Mucosa of stomach (tissue), 1 donor: ENCODE measurements around the gene TERB2.
"Not testable (repeated sequence)": the region's sequence is repeated elsewhere in the genome, so short reads cannot be mapped to it uniquely, and the experiment has no call there.

Experiments
- H3K27me3 ChIP-seq: one replicate; pipeline ENCODE4 v1.7.0; 2013; ENCODE audit warnings: mild to moderate bottlenecking, low read length; ENCODE audit not compliant: control insufficient read depth, insufficient read depth
- H3K36me3 ChIP-seq: one replicate; pipeline ENCODE4 v1.7.0; 2013; ENCODE audit warnings: low read length; ENCODE audit not compliant: control insufficient read depth, insufficient read depth
- H3K4me1 ChIP-seq: one replicate; pipeline ENCODE4 v1.7.0; 2013; ENCODE audit warnings: mild to moderate bottlenecking, low read length; ENCODE audit not compliant: control insufficient read depth, insufficient read depth
- H3K4me3 ChIP-seq: one replicate; pipeline ENCODE4 v1.7.0; 2013; ENCODE audit warnings: low read length
- H3K9ac ChIP-seq: one replicate; pipeline ENCODE4 v1.7.0; 2013; ENCODE audit warnings: mild to moderate bottlenecking, low read length, moderate library complexity
- H3K9me3 ChIP-seq: one replicate; pipeline ENCODE4 v1.7.0; 2013; ENCODE audit warnings: mild to moderate bottlenecking, low read length, moderate library complexity; ENCODE audit not compliant: control insufficient read depth
- donor health status: Pancreatic carcinoma.

TERB2 gene, protein sequence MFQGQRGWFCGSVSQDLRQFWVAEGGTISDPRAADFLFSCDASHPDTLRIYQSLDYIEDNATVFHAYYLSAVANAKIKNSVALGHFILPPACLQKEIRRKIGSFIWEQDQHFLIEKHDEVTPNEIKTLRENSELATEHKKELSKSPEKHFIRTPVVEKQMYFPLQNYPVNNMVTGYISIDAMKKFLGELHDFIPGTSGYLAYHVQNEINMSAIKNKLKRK

DNA sequence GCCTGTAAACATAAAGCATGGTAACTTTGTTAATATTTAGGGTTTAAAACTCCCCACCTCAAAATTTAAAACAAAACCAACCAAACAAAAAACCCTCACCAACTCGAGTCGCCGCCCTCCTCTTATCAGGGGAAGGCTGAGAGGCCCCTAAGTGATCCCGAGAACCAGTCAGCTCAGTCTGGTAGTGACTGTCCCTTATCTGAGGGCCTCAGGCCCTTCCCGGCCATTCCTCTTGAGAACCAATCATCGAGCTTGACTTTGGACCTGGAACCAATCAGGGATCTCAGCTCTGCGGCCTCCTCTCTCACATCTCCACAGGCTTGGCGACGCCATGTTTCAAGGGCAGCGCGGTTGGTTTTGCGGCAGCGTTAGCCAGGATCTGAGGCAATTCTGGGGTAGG lies at the start of gene TERB2:
Gene TERB2, plus strand, starts transcription at position 300 of the 400 bp plus-strand sequence. Its CDS starts 32 bp downstream, at position 332.
- Histone ChIP-seq H3K27me3 (no peaks in the 10 kb centered on the region), H3K9me3 (no peaks in the 10 kb centered on the region), H3K9ac (no peak within 1 kb of the TSS), H3K36me3 (no peaks in the 10 kb centered on the region), H3K4me1 (no peaks in the 10 kb centered on the region), H3K4me3 (no peak within 1 kb of the TSS)

DNA sequence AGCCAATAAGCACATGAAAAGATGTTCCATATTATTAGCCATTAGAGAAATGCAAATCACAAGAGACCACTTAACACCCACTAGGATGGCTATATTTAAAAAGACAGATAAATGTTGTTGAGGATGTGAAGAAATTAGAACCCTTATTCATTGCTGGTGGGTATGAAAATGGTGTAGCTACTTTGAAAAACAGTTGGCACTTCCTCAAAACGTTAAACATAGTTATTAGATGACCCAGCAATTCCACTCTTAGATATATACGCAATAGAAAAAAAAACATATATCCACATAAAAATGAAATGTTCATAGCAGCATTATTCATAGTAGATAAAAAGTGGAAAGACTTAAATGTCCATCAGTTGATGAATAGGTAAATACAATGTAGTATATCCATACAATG lies 47.1 kb upstream of the TERB2 start:
- Histone ChIP-seq H3K36me3 (no peaks in the 10 kb centered on the region), H3K4me3 (no peak overlapping the region), H3K27me3 (no peaks in the 10 kb centered on the region), H3K9me3 (no peaks in the 10 kb centered on the region), H3K4me1 (no peaks in the 10 kb centered on the region), H3K9ac (no peak overlapping the region)

DNA sequence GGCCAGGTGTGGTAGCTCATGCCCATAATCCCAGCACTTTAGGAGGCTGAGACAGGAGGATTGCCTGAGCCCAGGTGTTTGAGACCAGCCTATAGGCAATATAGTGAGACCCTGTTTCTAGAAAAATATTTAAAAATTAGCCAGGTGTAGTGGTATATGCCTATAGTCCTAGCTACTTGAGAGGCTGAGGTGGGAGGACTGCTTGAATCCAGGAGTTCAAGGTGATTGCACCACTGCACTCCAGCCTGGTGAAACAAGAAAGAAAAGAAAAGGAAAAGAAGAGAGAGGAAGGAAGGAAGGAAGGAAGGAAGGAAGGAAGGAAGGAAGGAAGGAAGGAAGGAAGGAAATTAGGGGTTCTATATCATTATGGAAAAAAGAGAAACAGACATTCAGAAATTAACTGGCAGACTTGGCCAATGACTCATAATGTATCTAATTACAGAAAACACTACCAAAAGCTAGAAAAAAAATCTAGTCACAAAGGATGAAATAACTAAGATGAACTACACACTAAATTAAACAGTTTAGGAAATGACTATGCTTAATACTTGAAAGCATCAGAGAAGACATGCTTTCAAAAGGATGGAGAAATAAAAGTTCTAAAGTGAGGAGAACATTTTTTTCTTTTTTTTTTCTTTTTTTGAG lies 45.4 kb upstream of the TERB2 start:
- Histone ChIP-seq H3K27me3 (no peaks in the 10 kb centered on the region), H3K36me3 (no peaks in the 10 kb centered on the region), H3K9ac (no peak overlapping the region), H3K4me3 (no peak overlapping the region), H3K9me3 (no peaks in the 10 kb centered on the region), H3K4me1 (no peaks in the 10 kb centered on the region)

- not testable (repeated sequence) for H3K4me3 ChIP-seq, H3K9ac ChIP-seq, H3K27me3 ChIP-seq, H3K36me3 ChIP-seq, H3K9me3 ChIP-seq, H3K4me1 ChIP-seq
Observed at GRCh38 chr15:44912186-44912585, 44.3 kb upstream of the TERB2 start.

DNA sequence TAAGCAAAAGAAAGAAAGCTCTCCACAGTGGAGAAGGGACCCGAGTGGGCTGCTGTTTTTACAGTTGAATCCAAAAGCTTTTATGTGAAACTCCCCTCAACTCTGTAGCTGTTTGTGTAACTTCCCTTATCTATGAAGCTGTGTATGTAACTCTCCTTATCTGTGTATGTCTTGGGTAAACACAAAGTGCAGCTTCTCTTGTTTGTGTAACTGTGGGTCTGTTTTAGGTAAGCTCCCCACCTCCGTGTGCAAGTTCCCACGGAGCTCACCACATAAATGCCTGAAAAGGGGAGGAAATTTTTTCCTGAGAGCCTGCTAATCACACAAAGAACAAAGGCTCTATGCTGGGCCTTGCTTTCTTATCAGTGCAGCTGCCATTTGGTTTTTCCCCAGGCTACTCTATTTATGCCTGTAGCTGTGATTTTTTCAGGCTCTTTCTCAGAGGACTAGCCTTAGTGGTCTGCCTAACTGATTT lies 43.5 kb upstream of the TERB2 start:
- not testable (repeated sequence) for H3K36me3 ChIP-seq, H3K9ac ChIP-seq, H3K27me3 ChIP-seq, H3K4me3 ChIP-seq, H3K9me3 ChIP-seq, H3K4me1 ChIP-seq

DNA sequence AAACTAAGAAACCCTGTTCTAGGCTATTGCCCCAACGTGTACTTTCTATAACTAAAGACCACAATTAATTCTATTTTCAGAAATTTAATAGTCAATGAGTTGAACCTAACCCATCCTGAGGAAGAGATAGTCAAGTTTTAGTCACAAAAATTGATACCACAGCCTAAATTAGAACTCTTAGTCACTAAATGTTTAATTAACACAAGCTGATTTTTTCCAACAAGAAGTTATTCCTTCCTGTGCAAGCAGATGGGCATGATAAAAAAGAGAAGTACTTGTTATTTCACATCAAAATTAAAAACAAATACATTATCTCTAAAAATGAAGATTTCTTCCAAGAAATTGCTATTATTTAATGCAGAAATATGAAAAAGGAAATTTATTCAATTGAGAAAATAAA lies 38.4 kb upstream of the TERB2 start:
- H3K9me3 ChIP-seq = no peaks in the 10 kb centered on the region
- H3K27me3 ChIP-seq = no peaks in the 10 kb centered on the region
- H3K4me1 ChIP-seq = no peaks in the 10 kb centered on the region
- no peak overlapping the region for H3K4me3 ChIP-seq
- H3K36me3 ChIP-seq = no peaks in the 10 kb centered on the region
- H3K9ac ChIP-seq = no peak overlapping the region

- H3K9me3 ChIP-seq, H3K4me3 ChIP-seq, H3K9ac ChIP-seq, H3K4me1 ChIP-seq, H3K36me3 ChIP-seq, H3K27me3 ChIP-seq: not testable (repeated sequence)
Observed at GRCh38 chr15:44928658-44929057, 27.8 kb upstream of the TERB2 start.

DNA sequence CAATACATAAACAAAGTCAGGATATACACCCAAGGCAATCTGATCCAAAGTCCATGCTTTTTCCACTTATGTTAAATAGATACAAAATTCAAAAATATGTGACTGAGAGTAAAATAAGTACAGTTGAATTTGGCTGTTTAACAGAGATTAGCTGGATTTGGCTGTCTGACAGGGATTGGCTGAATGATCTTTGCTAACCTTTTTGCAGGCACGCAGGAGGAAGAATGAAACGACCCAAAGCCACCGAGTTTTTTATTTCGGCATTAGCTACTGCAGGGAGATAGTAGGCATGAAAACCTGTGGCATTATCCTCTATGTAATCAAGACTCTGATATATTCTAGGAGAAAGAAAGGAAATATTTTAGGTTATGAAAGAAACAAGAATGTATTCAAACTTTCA lies 26.2 kb upstream of the TERB2 start:
- not testable (repeated sequence) for H3K27me3 ChIP-seq, H3K4me3 ChIP-seq, H3K9me3 ChIP-seq, H3K9ac ChIP-seq, H3K36me3 ChIP-seq, H3K4me1 ChIP-seq

- not testable (repeated sequence) for H3K4me3 ChIP-seq, H3K36me3 ChIP-seq, H3K4me1 ChIP-seq, H3K9ac ChIP-seq, H3K9me3 ChIP-seq, H3K27me3 ChIP-seq
Observed at GRCh38 chr15:44958302-44958701, 1.8 kb downstream of the TERB2 start.

DNA sequence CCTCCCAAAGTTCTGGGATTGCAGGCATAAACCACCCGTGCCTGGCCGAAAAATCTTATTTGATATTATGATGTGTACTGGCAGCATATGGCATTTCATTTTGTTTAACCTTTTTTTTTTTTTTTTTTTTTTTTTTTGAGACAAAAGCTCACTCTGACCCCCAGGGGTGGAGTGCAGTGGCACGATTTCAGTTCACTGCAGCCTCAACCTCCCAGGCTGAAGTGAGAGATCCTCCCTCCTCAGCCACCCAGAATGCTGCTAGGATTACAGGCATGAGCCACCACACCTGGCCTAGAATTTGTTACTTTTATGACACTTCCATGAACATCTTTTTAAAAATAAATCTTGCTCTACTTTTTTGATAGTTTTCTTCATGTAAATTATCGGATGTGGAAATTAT lies 12.0 kb downstream of the TERB2 start:
- no peak overlapping the region for H3K9ac ChIP-seq
- no peaks in the 10 kb centered on the region for H3K4me1 ChIP-seq
- H3K27me3 ChIP-seq = no peaks in the 10 kb centered on the region
- no peaks in the 10 kb centered on the region for H3K9me3 ChIP-seq
- H3K4me3 ChIP-seq = no peak overlapping the region
- H3K36me3 ChIP-seq = no peaks in the 10 kb centered on the region

GRCh38 chr15:44971036-44971435 lies 14.5 kb downstream of the TERB2 start:
- Histone ChIP-seq H3K9me3 (no peaks in the 10 kb centered on the region), H3K4me1 (no peaks in the 10 kb centered on the region), H3K4me3 (no peak overlapping the region), H3K27me3 (no peaks in the 10 kb centered on the region), H3K36me3 (no peaks in the 10 kb centered on the region), H3K9ac (no peak overlapping the region)

DNA sequence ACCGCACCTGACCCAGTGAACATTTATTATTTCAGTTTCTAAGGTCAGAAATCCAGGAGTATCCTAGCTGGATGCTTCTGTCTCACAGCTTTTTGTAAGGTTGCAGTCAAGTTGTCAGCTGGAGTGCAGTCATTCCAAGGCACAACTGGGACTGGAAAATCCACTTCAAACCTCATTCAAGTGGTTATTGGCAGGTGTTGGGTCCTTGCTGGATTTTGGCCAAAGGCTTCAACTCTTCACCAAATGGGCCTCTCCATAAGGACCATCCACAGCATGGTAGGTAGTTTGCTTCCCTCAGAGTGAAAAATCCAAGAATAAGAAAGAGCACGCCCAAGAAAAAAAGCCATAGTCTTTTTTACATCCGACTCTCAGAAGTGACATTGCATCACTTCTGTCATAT lies 19.7 kb downstream of the TERB2 start:
- H3K9ac ChIP-seq, H3K27me3 ChIP-seq, H3K4me3 ChIP-seq, H3K36me3 ChIP-seq, H3K9me3 ChIP-seq, H3K4me1 ChIP-seq: not testable (repeated sequence)

- H3K4me1 ChIP-seq, H3K9me3 ChIP-seq, H3K9ac ChIP-seq, H3K4me3 ChIP-seq, H3K27me3 ChIP-seq, H3K36me3 ChIP-seq: not testable (repeated sequence)
Observed at GRCh38 chr15:44977781-44978180, 21.3 kb downstream of the TERB2 start.
